HepG2 (cell line): ENCODE data around the gene DHH. TPM values are rescaled to one million over a fixed set of nuclear protein-coding genes. Genes with fewer than 3 reads are reported as not detected.

ENCODE experiments used
- CBX2 ChIP-seq, 2 experiments: fragments of 200-600 bp in 1 of 2; sonication (generic); formaldehyde crosslinking in 1 of 2; IDR thresholded peaks; 2 replicates each; pipeline versions ENCODE4 v1.7.0 to v1.8.1; 2018 to 2022; ENCODE audit warnings: low read depth in 2 of 2, low read length in 1 of 2, mild to moderate bottlenecking in 1 of 2, missing genetic modification reagents in 1 of 2
- CREM ChIP-seq, 2 experiments: sonication (generic) in 1 of 2; formaldehyde crosslinking in 1 of 2; IDR thresholded peaks; 2 replicates each; pipeline versions ENCODE4 v1.4.0 to v1.6.1; 2016 to 2020; ENCODE audit warnings: antibody characterized with exemption in 1 of 2, mild to moderate bottlenecking in 1 of 2, missing genetic modification reagents in 1 of 2
- DDIT3 ChIP-seq: sonication (generic); formaldehyde crosslinking; IDR thresholded peaks from 2 replicates; pipeline ENCODE4 v1.4.0; 2020; ENCODE audit warnings: mild to moderate bottlenecking, missing genetic modification reagents
- FOSL1 ChIP-seq: sonication (generic); formaldehyde crosslinking; IDR thresholded peaks from 2 replicates; pipeline ENCODE4 v1.9.0; 2021; ENCODE audit warnings: missing genetic modification reagents, borderline replicate concordance
- NPAS2 ChIP-seq: sonication (generic); formaldehyde crosslinking; IDR thresholded peaks from 2 replicates; pipeline ENCODE4 v1.8.0; 2022; ENCODE audit warnings: mild to moderate bottlenecking, missing genetic modification reagents, borderline replicate concordance
- ONECUT2 ChIP-seq: sonication (generic); formaldehyde crosslinking; IDR thresholded peaks from 2 replicates; pipeline ENCODE4 v1.4.0; 2020; ENCODE audit warnings: missing genetic modification reagents
- PAF1 ChIP-seq: IDR thresholded peaks from 2 replicates; pipeline ENCODE4 v1.6.1; 2016; ENCODE audit warnings: missing genetic modification reagents, missing compliant biosample characterization
- SP140L ChIP-seq: sonication (generic); formaldehyde crosslinking; IDR thresholded peaks from 2 replicates; pipeline ENCODE4 v1.4.0; 2020; ENCODE audit warnings: missing genetic modification reagents, borderline replicate concordance
- SRF ChIP-seq: IDR thresholded peaks from 2 replicates; pipeline ENCODE4 v1.6.1; 2011; ENCODE audit warnings: mild to moderate bottlenecking, low read depth, low read length, moderate library complexity
- YEATS2 ChIP-seq: sonication (generic); formaldehyde crosslinking; IDR thresholded peaks from 2 replicates; pipeline ENCODE4 v1.4.0; 2020; ENCODE audit warnings: missing genetic modification reagents, borderline replicate concordance
- ZIK1 ChIP-seq: sonication (generic); formaldehyde crosslinking; IDR thresholded peaks from 2 replicates; pipeline ENCODE4 v1.5.0; 2020; ENCODE audit warnings: mild to moderate bottlenecking, low read depth, missing genetic modification reagents, borderline replicate concordance
- ZKSCAN5 ChIP-seq: sonication (generic); formaldehyde crosslinking; IDR thresholded peaks from 2 replicates; pipeline ENCODE4 v1.5.1; 2020; ENCODE audit warnings: mild to moderate bottlenecking, missing genetic modification reagents
- ZNF263 ChIP-seq: sonication (generic); formaldehyde crosslinking; IDR thresholded peaks from 2 replicates; pipeline ENCODE4 v1.4.0; 2020; ENCODE audit warnings: missing genetic modification reagents
- ZNF318 ChIP-seq: sonication (generic); formaldehyde crosslinking; IDR thresholded peaks from 2 replicates; pipeline ENCODE4 v1.4.0; 2020; ENCODE audit warnings: mild to moderate bottlenecking, missing genetic modification reagents
- ZNF337 ChIP-seq: sonication (generic); formaldehyde crosslinking; IDR thresholded peaks from 2 replicates; pipeline ENCODE4 v1.5.1; 2020; ENCODE audit warnings: missing genetic modification reagents, low read depth, mild to moderate bottlenecking, borderline replicate concordance
- ZNF546 ChIP-seq: sonication (generic); formaldehyde crosslinking; conservative IDR thresholded peaks from 2 replicates; pipeline ENCODE4 v1.8.1; 2023; ENCODE audit warnings: mild to moderate bottlenecking, missing genetic modification reagents
- ZNF782 ChIP-seq: sonication (generic); formaldehyde crosslinking; IDR thresholded peaks from 2 replicates; pipeline ENCODE4 v1.4.0; 2020; ENCODE audit warnings: missing genetic modification reagents, mild to moderate bottlenecking, borderline replicate concordance
- ZZZ3 ChIP-seq: sonication (generic); formaldehyde crosslinking; IDR thresholded peaks from 2 replicates; pipeline ENCODE4 v1.4.0; 2020; ENCODE audit warnings: missing genetic modification reagents, mild to moderate bottlenecking, borderline replicate concordance
- polyA plus RNA-seq, 8 experiments: library from polyadenylated mRNA; depleted of rRNA in 3 of 8; stranded (reverse) in 7 of 8; unstranded in 1 of 8; fragments of >200 nt; fragmentation: Illumina TruSeq in 4 of 8; extraction: Trizol in 4 of 8; gene quantifications; 2 replicates each; pipeline versions ENCODE4 v1.2.1 to v1.2.3, GENCODE V29; 2011 to 2016; ENCODE audit warnings: low read depth in 4 of 8, missing spikeins in 1 of 8, mixed read lengths in 1 of 8; ENCODE audit not compliant: insufficient read depth in 1 of 8
- total RNA-seq, 5 experiments: library from RNA; depleted of rRNA; stranded (reverse); fragments of >200 nt; fragmentation: Illumina TruSeq; extraction: Trizol; gene quantifications; 2 replicates each; pipeline ENCODE4 v1.2.3, GENCODE V29; 2016; ENCODE audit warnings: low read depth in 1 of 5
- TF ChIP-seq, protein P1 (sequence below): sonication (generic); formaldehyde crosslinking; IDR thresholded peaks from 2 replicates; pipeline ENCODE4 v1.8.0; 2022; ENCODE audit warnings: missing genetic modification reagents, mild to moderate bottlenecking, moderate library complexity, borderline replicate concordance

DHH gene
- total and polyA plus RNA-seq, 2 of the 13 experiments (the other 11 are each of a cell fraction or from before 2014, with no cell fraction given) = not detected

DNA sequence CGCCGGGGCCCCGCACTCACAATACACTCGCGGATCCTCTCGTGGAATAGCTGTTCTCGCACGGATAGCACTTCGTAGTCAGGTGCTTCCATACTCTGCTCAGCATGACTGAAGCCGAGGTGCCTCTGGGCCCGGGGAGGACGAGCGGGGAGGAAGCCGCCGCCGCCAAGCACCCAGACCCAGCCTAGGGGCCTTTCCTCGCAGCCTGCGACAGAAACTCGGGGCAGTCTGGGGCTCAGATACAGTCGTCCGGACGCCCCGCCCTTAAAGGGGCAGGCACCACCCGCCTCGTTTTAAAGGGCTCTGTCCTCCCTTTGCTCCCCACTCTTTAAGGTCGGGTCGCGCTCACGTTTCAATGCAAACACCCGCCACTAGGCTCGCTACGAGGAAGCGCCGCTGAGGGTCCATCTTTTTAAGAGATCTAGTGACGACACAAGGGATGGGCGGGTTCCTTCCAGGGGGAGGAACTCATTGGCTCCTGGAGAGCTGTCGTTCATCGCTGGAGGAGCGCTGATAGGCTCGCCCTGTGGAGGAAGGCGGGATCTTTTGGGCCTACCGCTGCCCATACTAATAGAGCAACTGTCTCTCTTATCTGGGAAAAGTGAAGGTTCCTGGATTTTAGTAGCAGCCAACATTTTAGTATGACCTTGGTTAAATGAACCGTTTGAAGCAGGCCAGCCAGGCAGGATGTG lies 16.0 kb upstream of the DHH start, which contains the start of gene LMBR1L (continued):
- TF ChIP-seq ZNF318 (CRISPR knock-in tag) (no peak), SP140L (CRISPR knock-in tag) (no peak), CBX2 (IDR thresholded peaks at IDR 0.05; ENCODE audit: low read depth, low read length) (no peak), CBX2 (CRISPR knock-in tag; IDR thresholded peaks at IDR 0.05; ENCODE audit: low read depth) (no peak), ZZZ3 (CRISPR knock-in tag) (no peak), ZNF782 (no peak; the same call in 1 of the 2 replicates), ZIK1 (CRISPR knock-in tag) (no peak), ZKSCAN5 (CRISPR knock-in tag) (no peak), ZNF546 (no peak), ZNF263 (CRISPR knock-in tag) (peak; percentile 80), SRF (no peak), YEATS2 (no peak), CREM (IDR thresholded peaks at IDR 0.05) (peak; percentile 88), CREM (CRISPR knock-in tag; IDR thresholded peaks at IDR 0.05) (no peak), DDIT3 (CRISPR knock-in tag) (no peak), ZNF337 (CRISPR knock-in tag) (no peak), NPAS2 (CRISPR knock-in tag) (no peak), FOSL1 (CRISPR knock-in tag) (no peak), ONECUT2 (CRISPR knock-in tag) (no peak), PAF1 (no peak)
- TF ChIP-seq, protein P1, sequence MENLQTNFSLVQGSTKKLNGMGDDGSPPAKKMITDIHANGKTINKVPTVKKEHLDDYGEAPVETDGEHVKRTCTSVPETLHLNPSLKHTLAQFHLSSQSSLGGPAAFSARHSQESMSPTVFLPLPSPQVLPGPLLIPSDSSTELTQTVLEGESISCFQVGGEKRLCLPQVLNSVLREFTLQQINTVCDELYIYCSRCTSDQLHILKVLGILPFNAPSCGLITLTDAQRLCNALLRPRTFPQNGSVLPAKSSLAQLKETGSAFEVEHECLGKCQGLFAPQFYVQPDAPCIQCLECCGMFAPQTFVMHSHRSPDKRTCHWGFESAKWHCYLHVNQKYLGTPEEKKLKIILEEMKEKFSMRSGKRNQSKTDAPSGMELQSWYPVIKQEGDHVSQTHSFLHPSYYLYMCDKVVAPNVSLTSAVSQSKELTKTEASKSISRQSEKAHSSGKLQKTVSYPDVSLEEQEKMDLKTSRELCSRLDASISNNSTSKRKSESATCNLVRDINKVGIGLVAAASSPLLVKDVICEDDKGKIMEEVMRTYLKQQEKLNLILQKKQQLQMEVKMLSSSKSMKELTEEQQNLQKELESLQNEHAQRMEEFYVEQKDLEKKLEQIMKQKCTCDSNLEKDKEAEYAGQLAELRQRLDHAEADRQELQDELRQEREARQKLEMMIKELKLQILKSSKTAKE = no peak
